SK-N-SH treated with all-trans-retinoic acid at 6 μM for 48 hours (cell line): ENCODE measurements around the gene ATN1.
A peak's percentile ranks its signal among the peaks of the same experiment; 100 is the strongest.

Experiments used
- ATAC-seq: fragments of 200-7000 bp; cut with Tn5 transposase; 3 replicates; pipeline ENCODE4 v1.9.1; 2020; ENCODE audit warnings: mild to moderate bottlenecking, moderate library complexity
- BACH2 ChIP-seq: fragments of 250-450 bp; sonication (Bioruptor Pico); IDR thresholded peaks from 2 replicates; pipeline ENCODE4 v1.9.0; 2021; ENCODE audit warnings: mild to moderate bottlenecking, borderline replicate concordance
- CREB5 ChIP-seq: fragments of 250-450 bp; sonication (Bioruptor Pico); IDR thresholded peaks from 2 replicates; pipeline ENCODE4 v1.5.1; 2020; ENCODE audit warnings: low read depth, mild to moderate bottlenecking, moderate library complexity
- CSDC2 ChIP-seq: fragments of 250-450 bp; sonication (Bioruptor Pico); IDR thresholded peaks from 2 replicates; pipeline ENCODE4 v1.5.0; 2020; ENCODE audit warnings: mild to moderate bottlenecking, moderate library complexity
- ESRRG ChIP-seq: fragments of 250-450 bp; sonication (Bioruptor Pico); IDR thresholded peaks from 2 replicates; pipeline ENCODE4 v1.6.1; 2021; ENCODE audit warnings: mild to moderate bottlenecking
- ISL1 ChIP-seq: fragments of 250-450 bp; sonication (Bioruptor Pico); IDR thresholded peaks from 2 replicates; pipeline ENCODE4 v2.1.2; 2022; ENCODE audit warnings: mild to moderate bottlenecking, moderate library complexity
- OSR1 ChIP-seq: fragments of 250-450 bp; sonication (Bioruptor Pico); IDR thresholded peaks from 2 replicates; pipeline ENCODE4 v1.8.0; 2022; ENCODE audit warnings: moderate library complexity, mild to moderate bottlenecking, inconsistent platforms
- PATZ1 ChIP-seq: fragments of 250-450 bp; sonication (Bioruptor Pico); IDR thresholded peaks from 2 replicates; pipeline ENCODE4 v1.8.0; 2020; ENCODE audit warnings: mild to moderate bottlenecking, moderate library complexity, borderline replicate concordance
- PPARA ChIP-seq: fragments of 250-450 bp; sonication (Bioruptor Pico); IDR thresholded peaks from 2 replicates; pipeline ENCODE4 v1.5.0; 2020; ENCODE audit warnings: mild to moderate bottlenecking, borderline replicate concordance
- SNAI2 ChIP-seq: fragments of 250-450 bp; sonication (Bioruptor Pico); IDR thresholded peaks from 2 replicates; pipeline ENCODE4 v1.5.0; 2020; ENCODE audit warnings: mild to moderate bottlenecking, moderate library complexity
- TCF4 ChIP-seq: fragments of 250-450 bp; sonication (Bioruptor Pico); IDR thresholded peaks from 2 replicates; pipeline ENCODE4 v1.8.0; 2021; ENCODE audit warnings: mild to moderate bottlenecking, moderate library complexity, borderline replicate concordance
- TOX ChIP-seq: fragments of 250-450 bp; sonication (Bioruptor Pico); IDR thresholded peaks from 2 replicates; pipeline ENCODE4 v1.8.0; 2021; ENCODE audit warnings: mild to moderate bottlenecking, moderate library complexity, borderline replicate concordance
- TSHZ2 ChIP-seq: fragments of 250-450 bp; sonication (Bioruptor Pico); IDR thresholded peaks from 2 replicates; pipeline ENCODE4 v1.5.0; 2020; ENCODE audit warnings: mild to moderate bottlenecking, moderate library complexity
- ZC3H10 ChIP-seq: fragments of 250-450 bp; sonication (Bioruptor Pico); IDR thresholded peaks from 2 replicates; pipeline ENCODE4 v1.5.1; 2021; ENCODE audit warnings: mild to moderate bottlenecking, moderate library complexity
- ZFP3 ChIP-seq: fragments of 250-450 bp; sonication (Bioruptor Pico); IDR thresholded peaks from 2 replicates; pipeline ENCODE4 v1.5.0; 2020; ENCODE audit warnings: mild to moderate bottlenecking, moderate library complexity
- ZFP30 ChIP-seq: fragments of 450-650 bp; formaldehyde crosslinking; IDR thresholded peaks from 2 replicates; pipeline ENCODE4 v1.5.0; 2022; ENCODE audit warnings: mild to moderate bottlenecking, moderate library complexity
- ZNF565 ChIP-seq: fragments of 450-650 bp; formaldehyde crosslinking; conservative IDR thresholded peaks from 2 replicates; pipeline ENCODE4 v1.5.0; 2020; ENCODE audit warnings: low read depth, mild to moderate bottlenecking, moderate library complexity
- ZNF70 ChIP-seq: fragments of 450-650 bp; formaldehyde crosslinking; IDR thresholded peaks from 2 replicates; pipeline ENCODE4 v1.5.0; 2020; ENCODE audit warnings: mild to moderate bottlenecking, moderate library complexity
- TF ChIP-seq, protein P1 (sequence below): fragments of 250-450 bp; sonication (Bioruptor Pico); IDR thresholded peaks from 2 replicates; pipeline ENCODE4 v1.8.0; 2021; ENCODE audit warnings: low read depth, mild to moderate bottlenecking, moderate library complexity, borderline replicate concordance

The ATN1 gene

DNA sequence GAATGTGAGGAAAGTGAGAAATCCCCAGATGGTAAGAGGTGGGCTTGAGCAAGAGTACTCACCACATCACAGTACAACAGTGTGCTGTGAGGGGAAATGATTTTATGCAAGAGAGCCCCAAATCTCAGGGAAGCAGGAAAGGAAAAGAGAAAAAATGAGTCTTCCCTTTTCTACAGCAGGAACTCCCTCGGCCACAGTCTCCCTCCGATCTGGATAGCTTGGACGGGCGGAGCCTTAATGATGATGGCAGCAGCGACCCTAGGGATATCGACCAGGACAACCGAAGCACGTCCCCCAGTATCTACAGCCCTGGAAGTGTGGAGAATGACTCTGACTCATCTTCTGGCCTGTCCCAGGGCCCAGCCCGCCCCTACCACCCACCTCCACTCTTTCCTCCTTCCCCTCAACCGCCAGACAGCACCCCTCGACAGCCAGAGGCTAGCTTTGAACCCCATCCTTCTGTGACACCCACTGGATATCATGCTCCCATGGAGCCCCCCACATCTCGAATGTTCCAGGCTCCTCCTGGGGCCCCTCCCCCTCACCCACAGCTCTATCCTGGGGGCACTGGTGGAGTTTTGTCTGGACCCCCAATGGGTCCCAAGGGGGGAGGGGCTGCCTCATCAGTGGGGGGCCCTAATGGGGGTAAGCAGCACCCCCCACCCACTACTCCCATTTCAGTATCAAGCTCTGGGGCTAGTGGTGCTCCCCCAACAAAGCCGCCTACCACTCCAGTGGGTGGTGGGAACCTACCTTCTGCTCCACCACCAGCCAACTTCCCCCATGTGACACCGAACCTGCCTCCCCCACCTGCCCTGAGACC, 7.8 kb downstream of the ATN1 start (continued):
- TF ChIP-seq CREB5 (CRISPR knock-in tag), result no peak
- no peak for TF ChIP-seq TOX (CRISPR knock-in tag)
- no peak for TF ChIP-seq ZNF70 (CRISPR knock-in tag)

GRCh38 chr12:6936194-6936635, 8.5 kb downstream of the ATN1 start:
- TF ChIP-seq TSHZ2 (CRISPR knock-in tag) (no peak), ZC3H10 (CRISPR knock-in tag) (no peak), OSR1 (no peak), SNAI2 (CRISPR knock-in tag) (no peak), PATZ1 (CRISPR knock-in tag) (no peak), BACH2 (CRISPR knock-in tag) (no peak), TCF4 (CRISPR knock-in tag) (no peak), TOX (CRISPR knock-in tag) (no peak), ZFP3 (CRISPR knock-in tag) (no peak), ZNF70 (CRISPR knock-in tag) (no peak), PPARA (CRISPR knock-in tag) (no peak), ESRRG (CRISPR knock-in tag) (no peak)
- TF ChIP-seq, protein P1, sequence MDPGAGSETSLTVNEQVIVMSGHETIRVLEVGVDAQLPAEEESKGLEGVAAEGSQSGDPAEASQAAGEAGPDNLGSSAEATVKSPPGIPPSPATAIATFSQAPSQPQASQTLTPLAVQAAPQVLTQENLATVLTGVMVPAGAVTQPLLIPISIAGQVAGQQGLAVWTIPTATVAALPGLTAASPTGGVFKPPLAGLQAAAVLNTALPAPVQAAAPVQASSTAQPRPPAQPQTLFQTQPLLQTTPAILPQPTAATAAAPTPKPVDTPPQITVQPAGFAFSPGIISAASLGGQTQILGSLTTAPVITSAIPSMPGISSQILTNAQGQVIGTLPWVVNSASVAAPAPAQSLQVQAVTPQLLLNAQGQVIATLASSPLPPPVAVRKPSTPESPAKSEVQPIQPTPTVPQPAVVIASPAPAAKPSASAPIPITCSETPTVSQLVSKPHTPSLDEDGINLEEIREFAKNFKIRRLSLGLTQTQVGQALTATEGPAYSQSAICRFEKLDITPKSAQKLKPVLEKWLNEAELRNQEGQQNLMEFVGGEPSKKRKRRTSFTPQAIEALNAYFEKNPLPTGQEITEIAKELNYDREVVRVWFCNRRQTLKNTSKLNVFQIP (CRISPR knock-in tag), result no peak
- TF ChIP-seq, all 23 proteins: peak for 0
- ATAC-seq, result no peak

GRCh38 chr12:6936636-6937480, 9.1 kb downstream of the ATN1 start:
- ATAC-seq, result 0 out of 3 replicates have a peak, but pooled peaks have one; percentile 0
- TF ChIP-seq CSDC2 (CRISPR knock-in tag) (no peak), ZFP30 (CRISPR knock-in tag) (no peak), SNAI2 (CRISPR knock-in tag) (no peak), ESRRG (CRISPR knock-in tag) (no peak), ZNF70 (CRISPR knock-in tag) (no peak), PATZ1 (CRISPR knock-in tag) (no peak), ISL1 (CRISPR knock-in tag) (no peak), ZNF565 (CRISPR knock-in tag) (no peak)
- TF ChIP-seq, protein P1 (CRISPR knock-in tag), result no peak
